HUDEP-2 (cell line): ENCODE results near the gene ZNF219.
"Not testable (repeated sequence)": the region's sequence is repeated elsewhere in the genome, so short reads cannot be mapped to it uniquely, and the experiment has no call there.

ENCODE experiments used
- DNase-seq, 76 experiments: peaks; one replicate each; lab custom pipeline; 2025; ENCODE audit not compliant: unreplicated experiment in 76 of 76; lab: John Stamatoyannopoulos, UW

The ZNF219 gene

DNA sequence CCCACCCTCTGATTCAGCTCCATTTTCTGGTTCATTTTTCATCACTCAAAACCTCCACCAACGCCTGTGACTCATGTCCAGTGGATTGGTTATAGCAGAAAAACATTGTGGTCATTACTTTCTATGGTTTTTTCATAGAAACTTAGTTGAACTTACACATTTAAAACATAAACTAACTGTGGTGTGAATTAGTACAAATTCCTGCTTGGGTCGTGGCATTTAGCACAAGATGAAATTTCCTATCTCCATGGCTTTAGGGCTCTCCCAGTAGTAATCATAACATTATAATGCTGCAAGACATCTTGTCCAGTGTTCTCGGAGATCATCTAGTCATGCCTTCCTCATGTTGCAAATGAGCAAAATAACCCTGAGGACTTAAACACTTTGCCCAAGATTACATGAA, 49.2 kb downstream of the ZNF219 start:
- no peak for DNase-seq

DNA sequence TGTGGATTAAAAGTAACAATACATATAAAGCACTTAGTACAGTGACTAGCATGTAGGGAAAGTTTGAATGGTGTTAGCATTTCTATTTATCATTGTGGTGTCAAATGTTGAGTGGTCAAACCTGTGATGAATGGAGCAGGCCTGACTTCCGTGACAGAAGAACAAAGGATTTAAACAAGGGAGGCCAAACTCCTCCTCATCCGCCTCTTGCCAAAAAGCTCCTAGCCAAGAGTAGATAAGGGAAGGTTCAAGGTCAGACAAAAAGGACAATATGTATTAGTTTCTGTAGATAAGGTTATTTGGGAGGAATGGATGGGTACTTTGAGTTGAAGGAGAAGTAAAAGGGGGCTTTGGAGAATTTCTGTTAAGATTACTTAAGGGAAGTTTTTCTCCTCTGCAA, 49.8 kb downstream of the ZNF219 start:
- DNase-seq = peak in 1 of 76 experiments; percentile 7

DNA sequence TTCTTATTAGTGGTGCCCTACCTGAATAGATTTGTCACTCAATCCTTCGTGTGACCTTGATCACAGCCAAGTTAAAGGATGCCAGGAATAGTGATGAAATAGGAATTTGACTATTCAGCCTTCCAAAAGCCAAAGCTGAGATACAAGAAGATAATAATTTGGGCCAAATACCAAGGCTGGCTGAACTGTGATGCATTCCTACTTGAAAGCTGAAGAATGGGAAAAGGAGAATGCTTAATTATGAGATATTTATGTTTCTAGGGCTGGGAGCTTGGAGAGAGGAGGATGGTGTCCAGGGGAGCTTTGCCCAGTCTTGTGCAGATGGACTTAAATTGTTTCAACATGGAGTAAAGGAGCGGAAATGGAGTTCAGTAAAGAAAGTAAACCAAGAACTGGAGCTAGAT, 51.1 kb downstream of the ZNF219 start:
- no peak for DNase-seq

DNA sequence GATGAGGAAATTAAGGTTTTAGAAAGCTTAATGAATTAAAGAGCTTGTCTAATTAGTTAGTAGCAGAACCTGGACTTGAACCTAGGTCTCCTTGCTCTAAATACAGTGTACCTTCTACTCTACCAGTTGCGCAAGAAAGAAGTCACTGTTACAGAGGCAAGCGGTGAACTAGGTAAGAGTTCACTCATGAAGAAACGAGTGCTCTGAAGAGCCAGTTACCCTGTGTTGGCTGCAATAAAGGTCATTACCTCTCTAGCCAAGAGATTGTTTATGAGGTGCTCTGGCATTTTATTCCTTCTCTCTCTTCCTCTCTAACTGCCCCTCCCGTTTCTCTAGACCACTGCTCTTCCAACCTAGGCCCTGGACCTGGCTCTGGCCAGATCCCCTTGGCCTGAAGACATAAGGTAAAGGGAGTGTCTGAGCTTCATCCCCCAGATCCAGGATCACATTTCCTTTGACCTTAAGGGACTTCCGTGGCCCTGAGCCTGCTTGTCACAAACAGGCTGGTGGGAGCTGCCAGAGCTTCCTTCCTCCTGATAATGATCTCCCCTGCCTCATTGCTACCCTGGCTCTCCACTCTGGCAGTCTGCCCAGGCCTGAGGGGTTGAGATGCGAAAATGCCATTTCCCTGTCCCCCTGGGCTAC, 54.4 kb downstream of the ZNF219 start:
- peak in 56 of 76 experiments; percentile 7 to 72 (median 38) for DNase-seq

DNA sequence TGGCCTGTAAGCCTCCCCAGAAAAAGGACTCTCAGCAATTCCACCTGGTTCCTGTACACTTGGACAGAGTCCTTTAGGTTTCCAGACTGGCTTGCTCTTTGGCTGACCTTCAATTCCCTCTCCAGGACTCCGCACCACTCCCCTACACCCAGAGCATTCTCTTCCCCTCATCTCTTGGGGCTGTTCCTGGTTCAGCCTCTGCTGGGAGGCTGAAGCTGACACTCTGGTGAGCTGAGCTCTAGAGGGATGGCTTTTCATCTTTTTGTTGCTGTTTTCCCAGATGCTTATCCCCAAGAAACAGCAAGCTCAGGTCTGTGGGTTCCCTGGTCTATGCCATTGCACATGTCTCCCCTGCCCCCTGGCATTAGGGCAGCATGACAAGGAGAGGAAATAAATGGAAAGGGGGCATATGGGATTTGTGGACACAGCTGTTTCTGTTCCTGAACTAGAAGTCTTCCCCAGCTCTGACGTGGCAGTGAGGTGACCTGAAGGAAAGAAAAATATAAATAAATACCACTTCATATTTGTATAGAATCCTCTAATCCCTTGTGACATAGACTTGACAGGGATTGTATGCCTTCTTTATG, 55.0 kb downstream of the ZNF219 start:
- no peak for DNase-seq

DNA sequence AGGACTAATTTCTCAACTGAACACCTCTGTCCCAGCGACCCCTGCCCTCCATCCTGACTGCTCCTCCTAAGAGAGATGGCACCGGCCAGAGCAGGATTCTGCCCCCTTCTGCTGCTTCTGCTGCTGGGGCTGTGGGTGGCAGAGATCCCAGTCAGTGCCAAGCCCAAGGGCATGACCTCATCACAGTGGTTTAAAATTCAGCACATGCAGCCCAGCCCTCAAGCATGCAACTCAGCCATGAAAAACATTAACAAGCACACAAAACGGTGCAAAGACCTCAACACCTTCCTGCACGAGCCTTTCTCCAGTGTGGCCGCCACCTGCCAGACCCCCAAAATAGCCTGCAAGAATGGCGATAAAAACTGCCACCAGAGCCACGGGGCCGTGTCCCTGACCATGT, 55.5 kb downstream of the ZNF219 start:
- DNase-seq = peak in 10 of 76 experiments; percentile 3 to 27 (median 15)

DNA sequence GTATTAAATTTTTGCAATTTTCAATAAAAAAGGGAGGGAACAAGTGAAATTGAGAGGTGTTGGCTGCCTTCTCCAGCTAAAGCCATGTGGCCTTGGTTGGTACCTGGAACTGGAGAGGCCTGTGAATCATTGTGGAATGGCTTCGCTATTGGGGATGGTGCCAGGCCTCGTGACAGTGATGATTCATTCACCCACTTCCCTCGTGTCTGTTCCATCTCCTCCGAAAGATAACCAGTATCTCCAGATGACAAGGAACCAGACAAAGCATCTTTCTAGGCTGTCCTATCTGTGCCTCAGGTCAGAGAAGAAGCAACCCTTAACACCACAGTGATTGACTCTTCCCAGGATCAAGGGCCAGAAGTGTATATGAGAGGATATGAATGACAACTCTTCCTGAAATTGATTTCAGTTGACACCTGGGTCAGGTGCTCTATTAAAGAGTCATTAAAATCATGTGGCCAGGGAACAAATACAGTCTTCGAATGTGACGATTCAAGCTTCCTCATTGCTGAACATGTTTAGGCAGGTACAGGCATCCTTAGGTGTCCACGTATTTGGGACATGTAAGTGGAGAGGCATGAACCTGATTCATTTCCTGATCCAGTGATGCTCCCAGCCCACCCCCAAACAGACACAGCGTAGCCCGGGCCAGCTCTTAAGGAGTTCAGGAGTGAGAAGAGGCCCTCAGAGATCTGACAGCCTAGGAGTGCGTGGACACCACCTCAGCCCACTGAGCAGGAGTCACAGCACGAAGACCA, 56.6 kb downstream of the ZNF219 start, which contains the start of gene RNASE7:
TSS of gene RNASE7 (plus strand) at position 687 of the 758 bp plus-strand sequence. CDS start 631 bp downstream, outside the sequence.
- DNase-seq = peak in 53 of 76 experiments; percentile 5 to 72 (median 44)

DNA sequence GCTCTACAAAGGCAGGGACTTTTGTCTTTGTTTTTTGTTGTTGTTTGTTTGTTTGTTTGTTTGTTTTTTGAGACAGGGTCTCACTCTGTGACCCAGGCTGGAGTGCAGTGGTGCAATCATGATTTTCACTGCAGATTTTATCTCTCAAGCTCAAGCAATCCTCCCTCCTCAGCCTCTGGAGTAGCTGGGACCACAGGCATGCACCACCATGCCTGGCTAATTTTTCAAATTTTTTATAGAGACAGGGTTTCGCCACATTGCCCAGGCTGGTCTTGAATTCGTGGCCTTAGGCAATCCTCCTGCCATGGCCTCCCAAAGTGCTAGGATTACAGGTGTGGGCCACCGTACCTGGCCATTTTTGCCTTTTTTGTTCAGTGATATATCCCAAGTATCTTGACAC, 57.5 kb downstream of the ZNF219 start:
- not testable (repeated sequence) for DNase-seq

DNA sequence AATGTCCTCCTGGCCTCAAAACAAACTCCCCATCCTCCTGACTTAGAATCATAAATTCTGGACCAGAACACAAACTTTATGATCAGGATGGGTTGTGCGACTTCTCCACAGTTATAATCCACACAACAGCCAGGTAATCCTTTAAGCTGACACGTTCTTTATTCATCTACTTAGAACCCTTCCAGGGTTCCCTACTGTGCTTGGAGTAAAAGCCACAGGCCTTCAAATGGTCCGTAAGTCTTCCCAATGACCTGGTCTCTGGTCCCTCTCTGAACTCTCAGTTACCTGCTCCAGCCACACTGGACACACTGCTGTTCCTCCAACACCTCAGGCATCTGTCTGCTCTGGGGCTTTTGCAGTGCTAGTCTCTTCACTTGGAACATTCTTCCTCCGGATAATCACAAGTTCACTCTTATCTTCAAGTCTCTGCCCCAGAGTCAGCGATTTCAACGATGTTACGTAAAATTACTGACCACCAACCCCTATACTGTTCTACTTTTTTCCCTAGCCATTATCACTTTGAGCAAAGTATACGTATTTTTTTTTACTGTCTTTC, 58.0 kb downstream of the ZNF219 start:
- DNase-seq = no peak
